GM18870 (cell line): ENCODE data around the gene MUC5AC.
"Not testable (repeated sequence)": the region's sequence is repeated elsewhere in the genome, so short reads cannot be mapped to it uniquely, and the experiment has no call there.

ENCODE experiments used
- ATAC-seq: cut with Tn5 transposase; IDR thresholded peaks from one replicate; pipeline ENCODE4 v1.9.1; 2021; ENCODE audit warnings: moderate library complexity; ENCODE audit not compliant: unreplicated experiment

Gene MUC5AC

DNA sequence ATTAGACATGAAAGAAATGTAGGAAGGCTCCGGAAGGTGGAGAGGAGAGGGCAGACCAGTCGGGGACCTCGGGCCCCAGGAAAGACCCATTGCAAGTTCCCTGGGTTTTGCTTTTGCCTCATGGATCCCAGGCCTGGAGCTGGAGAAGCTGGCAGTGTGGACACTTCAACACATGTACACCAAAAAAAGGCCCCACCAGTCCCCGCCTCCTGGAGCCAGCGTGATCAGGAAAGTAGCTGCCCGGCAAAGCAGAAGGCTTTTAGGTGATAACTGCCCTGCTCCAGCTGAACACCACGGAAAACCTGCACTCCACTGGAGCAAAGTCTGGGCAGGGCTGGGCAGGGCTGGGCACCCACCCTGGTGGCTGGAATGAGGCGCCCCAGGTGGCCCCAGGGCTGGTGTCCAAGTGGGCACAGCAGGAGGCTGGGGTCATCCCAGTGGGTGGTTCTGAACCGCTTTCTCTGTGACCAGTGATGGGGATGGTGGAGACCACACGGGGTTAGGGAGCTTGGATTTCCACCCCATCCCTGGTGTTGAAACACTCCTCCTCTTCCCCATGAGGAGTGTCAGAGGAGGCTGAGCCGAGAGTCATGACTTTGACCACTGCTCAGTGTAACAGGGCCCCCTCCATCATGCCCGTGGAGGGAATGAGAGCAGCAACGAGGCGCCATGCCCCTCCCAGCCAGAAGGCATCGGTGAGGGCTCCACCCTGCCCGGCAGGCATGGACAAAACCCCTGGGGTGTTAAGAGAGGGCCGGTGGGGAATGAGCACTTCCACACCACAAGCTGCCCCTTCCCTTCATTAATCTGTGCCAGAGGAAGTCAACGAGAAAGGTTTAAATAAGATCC is 16.9 kb upstream of the MUC5AC start:
- no peak for ATAC-seq

DNA sequence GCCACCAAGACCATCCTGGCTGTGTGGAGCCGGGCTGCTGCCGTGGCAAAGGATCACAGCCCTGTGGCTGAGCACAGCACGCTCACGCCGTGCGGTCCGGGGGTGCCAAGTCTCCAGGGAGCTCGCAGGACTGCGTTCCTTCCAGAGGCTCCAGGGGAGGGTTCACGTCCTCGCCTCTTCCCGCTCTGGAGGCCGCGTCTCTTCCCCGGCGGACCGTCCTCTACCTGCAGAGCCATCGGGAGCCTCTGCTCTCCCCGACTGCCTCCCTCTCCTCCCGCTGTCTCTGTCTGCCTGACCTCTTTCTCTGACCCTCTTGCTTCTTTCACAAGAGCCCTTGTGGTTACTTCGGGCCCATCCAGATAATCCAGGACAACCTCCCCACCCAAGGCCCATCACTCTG is 11.4 kb upstream of the MUC5AC start:
- ATAC-seq = no peak

DNA sequence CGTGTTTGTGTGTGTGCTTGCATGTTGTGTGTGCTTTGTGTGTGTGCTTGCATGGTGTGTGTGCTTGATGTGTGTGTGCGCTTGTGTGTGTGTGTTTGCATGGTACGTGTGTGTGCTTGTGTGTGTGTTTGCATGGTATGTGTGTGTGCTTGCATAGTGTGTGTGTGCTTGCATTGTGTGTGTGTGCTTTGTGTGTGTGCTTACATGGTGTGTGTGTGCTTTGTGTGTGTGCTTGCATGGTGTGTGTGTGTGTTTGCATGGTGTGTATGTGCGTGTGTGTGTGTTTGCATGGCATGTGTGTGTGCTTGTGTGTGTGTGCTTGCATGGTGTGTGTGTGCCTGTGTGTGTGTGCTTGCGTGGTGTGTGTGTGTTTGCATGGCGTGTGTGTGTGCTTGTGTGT is 10.0 kb upstream of the MUC5AC start:
- no peak for ATAC-seq

DNA sequence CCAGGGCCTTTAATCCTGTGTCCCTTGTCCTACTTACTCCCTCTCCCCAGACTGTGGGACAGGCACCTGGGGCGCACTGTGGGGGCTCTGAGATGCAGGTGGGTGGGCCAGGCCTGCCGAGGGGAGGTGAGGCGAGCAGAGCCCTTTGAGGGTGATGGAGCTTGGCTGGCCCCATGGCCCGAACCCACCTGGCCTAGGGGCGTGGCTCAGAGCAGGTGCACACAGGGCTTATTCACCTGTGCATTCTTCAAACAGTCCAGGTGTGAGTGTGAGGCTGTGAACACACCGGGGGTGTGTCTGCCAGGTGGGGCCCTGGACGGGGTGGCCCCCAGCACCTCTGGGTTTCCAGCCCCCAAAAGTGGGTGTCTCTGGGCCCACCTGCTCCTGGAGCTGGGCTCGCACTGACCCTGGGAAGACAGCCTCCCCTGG is 9.0 kb upstream of the MUC5AC start:
- ATAC-seq = no peak

DNA sequence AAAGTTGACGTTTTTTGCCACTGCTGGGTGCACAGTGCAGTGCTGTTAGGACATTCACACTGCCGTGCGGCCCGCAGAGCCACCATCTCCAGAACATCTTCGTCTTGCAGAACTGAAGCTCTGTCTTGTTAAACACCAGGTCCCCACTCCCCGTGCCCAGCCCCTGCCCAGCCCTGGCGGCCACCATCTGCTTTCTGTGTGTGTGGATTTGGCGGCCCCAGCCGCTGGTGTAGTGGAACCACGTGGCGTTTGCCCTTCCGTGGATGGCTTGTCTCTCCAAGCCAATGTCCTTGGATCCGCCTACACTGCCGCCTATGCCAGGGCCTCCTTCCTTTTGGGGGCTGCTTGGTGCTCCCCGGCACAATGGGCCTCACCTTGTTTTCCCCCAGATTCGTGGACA is 8.2 kb upstream of the MUC5AC start:
- ATAC-seq = no peak

- no peak for ATAC-seq
Measured at GRCh38 chr11:1150116-1150515, 7.6 kb upstream of the MUC5AC start.

DNA sequence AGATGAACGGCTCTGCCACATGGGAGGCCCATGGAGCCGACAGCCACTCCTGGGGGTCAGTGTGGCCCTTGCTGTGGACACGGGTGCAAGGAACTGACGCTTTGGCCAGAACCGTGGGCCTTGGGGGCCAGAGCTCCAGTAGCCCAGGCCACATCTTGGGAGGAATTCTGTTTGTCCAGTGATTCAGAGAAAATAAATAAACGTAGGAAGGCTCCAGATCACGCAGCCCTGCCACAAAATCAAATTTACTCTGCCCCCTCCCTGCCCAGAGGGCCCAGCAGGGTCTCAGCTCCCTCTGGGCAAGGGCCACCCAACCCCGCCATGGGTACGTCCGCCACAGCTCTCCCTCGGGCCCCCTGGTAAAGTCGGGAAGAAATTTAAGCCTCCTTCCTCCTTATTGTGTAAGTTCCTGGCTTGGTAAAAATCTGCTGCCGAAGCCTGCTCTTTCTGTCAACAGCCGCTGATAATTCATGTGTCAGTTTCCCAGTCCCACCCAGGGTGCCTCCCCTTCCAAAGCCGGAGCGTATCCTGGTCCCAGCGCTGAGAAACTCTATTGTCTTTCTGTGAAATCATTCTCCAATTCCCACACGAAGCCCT is 6.9 kb upstream of the MUC5AC start:
- no peak for ATAC-seq

DNA sequence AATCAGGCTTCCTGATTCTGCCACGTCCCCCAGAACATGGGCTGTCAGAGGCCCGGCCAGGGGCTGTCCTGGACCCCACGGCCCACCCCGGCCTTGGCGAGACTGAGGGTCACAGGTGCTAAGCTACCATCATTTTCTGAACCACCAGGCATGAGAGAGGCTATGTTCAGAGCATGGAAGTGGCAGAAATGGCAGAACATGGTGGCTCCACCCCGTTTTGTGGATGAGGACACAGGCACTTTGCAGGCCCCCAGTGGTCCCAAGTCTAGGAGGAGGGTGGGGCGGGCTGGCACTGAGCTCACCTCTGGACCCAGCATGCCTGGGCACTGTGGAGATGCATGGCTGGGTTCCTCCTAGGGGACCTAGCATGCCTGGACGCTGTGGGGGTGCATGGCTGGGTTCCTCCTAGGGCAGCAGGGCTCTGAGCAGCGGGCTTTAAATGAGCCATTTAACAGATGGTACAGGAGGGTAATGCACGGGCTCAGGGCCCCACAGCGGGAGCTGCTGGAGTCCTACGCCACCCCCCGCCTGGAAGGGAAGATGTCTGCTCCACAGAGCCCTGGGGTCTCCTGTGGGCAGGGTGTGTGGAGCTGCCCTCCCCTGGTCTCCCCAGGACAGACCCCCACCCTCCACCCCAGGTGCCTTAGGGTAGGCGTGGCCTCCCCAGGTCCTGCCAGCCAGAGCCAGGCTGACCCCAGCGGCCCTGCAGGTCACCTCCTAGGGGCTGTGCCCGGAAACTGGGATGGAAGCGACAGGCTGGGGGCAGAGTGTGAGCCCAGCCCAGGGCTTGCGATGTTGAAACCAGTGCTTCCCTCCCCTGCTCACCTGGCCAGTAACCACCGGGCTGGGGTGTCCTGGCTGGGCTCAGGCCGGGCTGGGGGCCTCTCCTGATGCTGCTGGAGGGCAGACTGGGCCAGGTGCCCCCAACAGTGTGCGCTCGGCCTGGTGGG is 6.1 kb upstream of the MUC5AC start:
- no peak for ATAC-seq

DNA sequence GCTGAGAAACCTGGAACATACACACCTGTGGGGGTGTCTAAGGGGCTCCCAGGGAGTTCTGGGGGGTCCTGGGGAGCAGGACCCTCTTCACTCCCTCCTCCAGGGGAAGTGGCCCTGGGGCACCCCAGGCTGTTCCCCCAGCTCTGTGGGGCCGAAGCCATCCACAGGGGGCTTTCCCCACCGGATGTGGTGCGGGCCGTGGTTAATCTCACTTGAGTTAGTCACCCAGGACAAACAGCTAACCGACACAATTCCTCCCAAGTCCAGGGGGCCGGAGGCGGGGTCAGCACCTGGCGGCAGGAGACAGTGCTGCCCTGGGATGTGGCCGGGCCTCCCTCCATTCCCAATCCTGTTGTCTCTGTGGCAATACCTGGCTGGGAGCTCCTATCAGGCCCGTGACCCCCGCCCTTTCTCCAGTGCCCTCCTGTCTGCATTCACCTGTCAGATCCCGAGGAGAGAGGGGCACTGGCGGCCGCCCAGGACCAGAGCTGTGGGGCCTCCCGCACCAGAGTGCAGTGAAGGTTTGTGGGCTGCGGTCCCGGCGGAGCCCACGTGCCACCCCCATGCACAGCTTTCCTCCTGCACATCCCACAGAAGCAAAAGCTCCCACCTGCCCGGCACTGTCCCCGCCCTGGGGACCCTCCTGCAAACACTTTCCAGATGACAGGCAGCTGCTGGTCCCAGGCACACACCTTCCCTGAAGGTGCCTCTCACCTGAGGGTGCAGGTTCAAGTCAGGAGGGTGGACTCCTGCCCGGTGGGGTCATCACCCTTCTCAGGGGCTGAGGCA is 5.2 kb upstream of the MUC5AC start:
- ATAC-seq = no peak

DNA sequence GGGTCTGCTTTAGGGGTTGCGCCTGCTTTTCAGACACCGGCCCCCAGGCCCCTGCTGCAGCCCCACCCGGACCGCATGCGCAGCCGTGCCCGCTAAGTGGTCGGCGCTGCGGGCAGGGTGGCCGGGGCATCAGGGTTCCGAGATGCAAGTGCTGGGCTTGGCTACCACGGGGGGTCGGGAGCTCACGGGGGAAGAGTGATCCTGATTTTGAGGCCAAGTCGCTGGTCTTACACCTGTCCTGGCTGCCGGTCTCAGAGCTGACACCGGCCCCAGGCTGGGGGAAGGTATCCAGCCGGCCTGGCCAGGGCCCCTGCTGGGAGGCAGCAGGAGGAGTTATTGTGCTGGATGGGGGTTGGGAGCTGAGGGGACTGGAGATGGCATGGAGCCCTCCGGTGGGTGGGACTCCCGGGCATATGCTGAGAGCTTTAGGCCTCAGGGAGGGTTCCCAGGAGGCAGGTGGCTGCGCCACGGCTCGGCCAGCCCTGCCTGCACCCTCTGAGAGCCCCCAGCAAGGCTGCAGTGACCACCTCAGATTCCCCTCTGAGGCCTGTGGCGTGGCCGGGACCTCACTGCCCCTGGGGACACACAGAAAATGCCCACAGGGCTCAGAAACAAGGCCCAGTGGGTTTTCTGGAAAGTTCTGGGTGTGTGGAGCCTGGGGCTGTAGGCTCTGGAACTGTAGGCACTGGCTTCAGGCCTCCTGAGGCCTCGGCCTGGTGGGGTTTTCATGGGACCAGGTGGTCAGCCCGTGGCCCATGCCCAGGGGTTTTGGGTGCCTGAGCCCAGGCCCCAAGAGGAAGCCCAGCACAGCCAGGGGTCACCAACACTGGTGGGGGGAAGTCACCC is 4.4 kb upstream of the MUC5AC start:
- ATAC-seq = no peak

GRCh38 chr11:1153951-1154493 is 3.7 kb upstream of the MUC5AC start:
- ATAC-seq = no peak

- not testable (repeated sequence) for ATAC-seq
Measured at GRCh38 chr11:1154656-1155055, 3.1 kb upstream of the MUC5AC start.

GRCh38 chr11:1155274-1155693 is 2.5 kb upstream of the MUC5AC start:
- no peak for ATAC-seq

DNA sequence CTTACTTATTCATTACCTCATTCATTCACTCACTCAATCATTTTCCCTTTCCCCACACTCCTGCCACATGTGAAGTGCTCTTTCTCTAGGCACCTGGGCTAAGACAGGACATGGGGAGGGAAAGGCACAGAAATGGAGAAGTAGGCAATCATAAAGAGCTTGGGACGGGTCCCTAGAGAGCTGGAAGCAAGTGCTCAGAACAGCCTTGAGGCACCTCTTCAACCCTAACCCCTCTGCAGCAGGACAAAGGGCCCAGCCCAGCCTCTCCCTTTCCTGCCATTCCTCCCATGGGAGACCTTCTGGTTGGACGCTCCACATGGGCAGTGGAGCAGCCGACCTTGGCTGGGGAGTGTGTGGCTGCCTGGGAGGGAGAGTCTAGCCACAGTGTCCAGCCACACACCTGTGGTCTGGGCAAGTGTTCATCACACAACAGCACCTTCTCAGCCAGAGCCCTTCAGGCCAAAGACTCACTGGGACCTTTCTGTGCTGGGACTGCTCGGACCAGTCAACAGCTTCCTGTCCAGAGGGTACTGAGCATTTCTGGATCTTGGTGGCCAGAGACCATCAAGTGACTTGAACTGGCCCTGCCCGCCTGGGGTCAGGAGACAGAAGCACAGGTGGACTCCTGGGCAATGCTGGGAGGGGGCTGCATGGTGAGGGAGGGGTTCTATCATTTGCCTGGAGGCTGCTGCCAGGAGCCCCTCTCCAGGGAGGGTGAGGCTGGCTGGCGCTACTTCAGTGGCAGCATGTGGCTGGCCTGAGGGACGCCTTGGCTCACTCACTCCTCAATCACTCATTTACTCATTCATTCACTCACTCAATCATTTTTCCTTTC is 1.0 kb upstream of the MUC5AC start:
- ATAC-seq = no peak

DNA sequence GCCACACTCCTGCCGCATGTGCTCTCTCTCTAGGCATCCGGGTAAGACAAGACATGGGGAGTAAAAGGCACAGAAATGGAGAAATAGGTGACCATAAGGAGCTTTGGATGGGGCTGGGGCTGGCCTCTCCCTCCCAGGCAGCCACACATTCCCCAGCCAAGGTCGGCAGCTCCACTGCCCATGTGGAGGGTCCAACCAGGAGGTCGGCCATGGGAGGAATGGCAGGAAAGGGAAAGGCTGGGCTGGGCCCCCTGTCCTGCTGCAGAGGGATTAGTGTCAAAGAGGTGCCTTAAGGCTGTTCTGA is 460 bp upstream of the MUC5AC start:
- ATAC-seq = no peak

GRCh38 chr11:1158681-1159487 is 1.1 kb downstream of the MUC5AC start:
- ATAC-seq = no peak

- ATAC-seq = not testable (repeated sequence)
Measured at GRCh38 chr11:1159488-1160220, 1.9 kb downstream of the MUC5AC start.
